Ovary (tissue), 3 donors: ENCODE results near the gene JAG1.

Experiments used
- POLR2A ChIP-seq: fragments of 450-650 bp; IDR thresholded peaks from one replicate; pipeline ENCODE4 v1.6.1; 2017; ENCODE audit warnings: antibody characterized with exemption, mild to moderate bottlenecking, moderate library complexity
- TF ChIP-seq, protein P1 (sequence below), 3 donors: fragments of 450-650 bp in 2 of 3; fragments of 200-600 bp in 1 of 3; IDR thresholded peaks; one replicate each; pipeline versions ENCODE4 v1.5.1 to v1.8.0; 2016 to 2022; ENCODE audit warnings: antibody characterized with exemption in 3 of 3, mild to moderate bottlenecking in 1 of 3
- donor health status: DM: no; HTN: no; CAD: no.

GRCh38 chr20:10635476-10636208, 38.2 kb downstream of the JAG1 start:
- no peak for TF ChIP-seq POLR2A
- TF ChIP-seq, protein P1, sequence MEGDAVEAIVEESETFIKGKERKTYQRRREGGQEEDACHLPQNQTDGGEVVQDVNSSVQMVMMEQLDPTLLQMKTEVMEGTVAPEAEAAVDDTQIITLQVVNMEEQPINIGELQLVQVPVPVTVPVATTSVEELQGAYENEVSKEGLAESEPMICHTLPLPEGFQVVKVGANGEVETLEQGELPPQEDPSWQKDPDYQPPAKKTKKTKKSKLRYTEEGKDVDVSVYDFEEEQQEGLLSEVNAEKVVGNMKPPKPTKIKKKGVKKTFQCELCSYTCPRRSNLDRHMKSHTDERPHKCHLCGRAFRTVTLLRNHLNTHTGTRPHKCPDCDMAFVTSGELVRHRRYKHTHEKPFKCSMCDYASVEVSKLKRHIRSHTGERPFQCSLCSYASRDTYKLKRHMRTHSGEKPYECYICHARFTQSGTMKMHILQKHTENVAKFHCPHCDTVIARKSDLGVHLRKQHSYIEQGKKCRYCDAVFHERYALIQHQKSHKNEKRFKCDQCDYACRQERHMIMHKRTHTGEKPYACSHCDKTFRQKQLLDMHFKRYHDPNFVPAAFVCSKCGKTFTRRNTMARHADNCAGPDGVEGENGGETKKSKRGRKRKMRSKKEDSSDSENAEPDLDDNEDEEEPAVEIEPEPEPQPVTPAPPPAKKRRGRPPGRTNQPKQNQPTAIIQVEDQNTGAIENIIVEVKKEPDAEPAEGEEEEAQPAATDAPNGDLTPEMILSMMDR (IDR thresholded peaks at IDR 0.05) = no peak
